ENCODE data around the gene SLC2A2.
"Not testable (repeated sequence)": the region's sequence is repeated elsewhere in the genome, so short reads cannot be mapped to it uniquely, and the experiment has no call there.

The SLC2A2 gene

GRCh38 chr3:170976190-170976519 lies 50.4 kb downstream of the SLC2A2 start:
- H3K23ac ChIP-seq (ENCODE audit: low read length): no peak overlapping the region
- H4K12ac ChIP-seq (ENCODE audit: low read depth, low read length): no peak overlapping the region
- no peak overlapping the region for H2BK120ac ChIP-seq (ENCODE audit: insufficient read depth, low read length, poor library complexity)
- no peak overlapping the region for H3K9ac ChIP-seq (ENCODE audit: low read length)
- H3K4ac ChIP-seq (ENCODE audit: low read depth, low read length): no peak overlapping the region
- no peak overlapping the region for H2AK5ac ChIP-seq (ENCODE audit: low read length)
- H3K4me1 ChIP-seq (ENCODE audit: control insufficient read depth in 1 of 2, insufficient read depth in 2 of 2, low read length in 2 of 2): no peaks in the 10 kb centered on the region
- H3K9me3 ChIP-seq (ENCODE audit: insufficient read depth, low read depth, low read length): no peaks in the 10 kb centered on the region
- H3K14ac ChIP-seq (ENCODE audit: low read length): no peak overlapping the region
- H3K27ac ChIP-seq (ENCODE audit: low read depth, low read length): no peak overlapping the region
- H2AFZ ChIP-seq (ENCODE audit: insufficient read depth, low read length, poor library complexity): no peak overlapping the region
- no peaks in the 10 kb centered on the region for H3K79me2 ChIP-seq (ENCODE audit: control insufficient read depth, insufficient read depth, low read length, poor library complexity)
- H3K79me1 ChIP-seq (ENCODE audit: low read length): no peaks in the 10 kb centered on the region
- DNase-seq: no peak
- H2BK5ac ChIP-seq (ENCODE audit: low read depth, low read length, poor library complexity): no peak overlapping the region
- H3K4me2 ChIP-seq (ENCODE audit: low read length): no peak overlapping the region
- no CpG with 5 or more reads among the region's 4 CpGs for WGBS (ENCODE audit: extremely low coverage, insufficient coverage, insufficient read length)
- no peaks in the 10 kb centered on the region for H3K36me3 ChIP-seq (ENCODE audit: control insufficient read depth in 1 of 2, insufficient read depth in 2 of 2, low read length in 2 of 2)
- no peak overlapping the region for H2BK12ac ChIP-seq (ENCODE audit: low read length)
- H3K4me3 ChIP-seq (ENCODE audit: low read depth, low read length): no peak overlapping the region
- no peak overlapping the region for H3K18ac ChIP-seq (ENCODE audit: low read length)
- no peak overlapping the region for H4K91ac ChIP-seq (ENCODE audit: low read depth, low read length)
- H3K27me3 ChIP-seq (ENCODE audit: insufficient read depth, low read length): no peaks in the 10 kb centered on the region
- no peak overlapping the region for H4K8ac ChIP-seq (ENCODE audit: low read depth, low read length)

- H3K18ac ChIP-seq (ENCODE audit: low read length): no peak overlapping the region
- no peak for DNase-seq
- H3K4me1 ChIP-seq (ENCODE audit: control insufficient read depth in 1 of 2, insufficient read depth in 2 of 2, low read length in 2 of 2): no peaks in the 10 kb centered on the region
- H3K9ac ChIP-seq (ENCODE audit: low read length): no peak overlapping the region
- no peak overlapping the region for H4K12ac ChIP-seq (ENCODE audit: low read depth, low read length)
- H3K27ac ChIP-seq (ENCODE audit: low read depth, low read length): no peak overlapping the region
- H3K4me2 ChIP-seq (ENCODE audit: low read length): no peak overlapping the region
- H3K27me3 ChIP-seq (ENCODE audit: insufficient read depth, low read length): no peaks in the 10 kb centered on the region
- H3K14ac ChIP-seq (ENCODE audit: low read length): no peak overlapping the region
- H3K23ac ChIP-seq (ENCODE audit: low read length): no peak overlapping the region
- H3K79me1 ChIP-seq (ENCODE audit: low read length): no peaks in the 10 kb centered on the region
- no peaks in the 10 kb centered on the region for H3K9me3 ChIP-seq (ENCODE audit: insufficient read depth, low read depth, low read length)
- H2BK5ac ChIP-seq (ENCODE audit: low read depth, low read length, poor library complexity): no peak overlapping the region
- no peak overlapping the region for H4K8ac ChIP-seq (ENCODE audit: low read depth, low read length)
- no peak overlapping the region for H4K91ac ChIP-seq (ENCODE audit: low read depth, low read length)
- H3K79me2 ChIP-seq (ENCODE audit: control insufficient read depth, insufficient read depth, low read length, poor library complexity): no peaks in the 10 kb centered on the region
- no peak overlapping the region for H3K4ac ChIP-seq (ENCODE audit: low read depth, low read length)
- H2BK120ac ChIP-seq (ENCODE audit: insufficient read depth, low read length, poor library complexity): no peak overlapping the region
- no peaks in the 10 kb centered on the region for H3K36me3 ChIP-seq (ENCODE audit: control insufficient read depth in 1 of 2, insufficient read depth in 2 of 2, low read length in 2 of 2)
- no CpG with 5 or more reads among the region's 16 CpGs for WGBS (ENCODE audit: extremely low coverage, insufficient coverage, insufficient read length)
- no peak overlapping the region for H3K4me3 ChIP-seq (ENCODE audit: low read depth, low read length)
- no peak overlapping the region for H2AK5ac ChIP-seq (ENCODE audit: low read length)
- no peak overlapping the region for H2AFZ ChIP-seq (ENCODE audit: insufficient read depth, low read length, poor library complexity)
- H2BK12ac ChIP-seq (ENCODE audit: low read length): no peak overlapping the region
These were observed 51.0 kb downstream of the SLC2A2 start for GRCh38 chr3:170975283-170976189.

GRCh38 chr3:170974872-170975271 lies 51.6 kb downstream of the SLC2A2 start:
- no peak overlapping the region for H2BK120ac ChIP-seq (ENCODE audit: insufficient read depth, low read length, poor library complexity)
- WGBS (ENCODE audit: extremely low coverage, insufficient coverage, insufficient read length): no CpG with 5 or more reads among the region's 9 CpGs

GRCh38 chr3:170972917-170973316 lies 53.6 kb downstream of the SLC2A2 start:
- not testable (repeated sequence) for H4K8ac ChIP-seq (ENCODE audit: low read depth, low read length); H3K14ac ChIP-seq (ENCODE audit: low read length); H3K36me3 ChIP-seq (ENCODE audit: control insufficient read depth in 1 of 2, insufficient read depth in 2 of 2, low read length in 2 of 2); H3K18ac ChIP-seq (ENCODE audit: low read length); H3K23ac ChIP-seq (ENCODE audit: low read length); H2BK120ac ChIP-seq (ENCODE audit: insufficient read depth, low read length, poor library complexity); H3K79me1 ChIP-seq (ENCODE audit: low read length); H3K4me1 ChIP-seq (ENCODE audit: control insufficient read depth in 1 of 2, insufficient read depth in 2 of 2, low read length in 2 of 2); DNase-seq; H2AFZ ChIP-seq (ENCODE audit: insufficient read depth, low read length, poor library complexity); H3K4ac ChIP-seq (ENCODE audit: low read depth, low read length); H2AK5ac ChIP-seq (ENCODE audit: low read length); H3K79me2 ChIP-seq (ENCODE audit: control insufficient read depth, insufficient read depth, low read length, poor library complexity); H3K27me3 ChIP-seq (ENCODE audit: insufficient read depth, low read length); H3K4me2 ChIP-seq (ENCODE audit: low read length); H4K12ac ChIP-seq (ENCODE audit: low read depth, low read length); H4K91ac ChIP-seq (ENCODE audit: low read depth, low read length); H3K9me3 ChIP-seq (ENCODE audit: insufficient read depth, low read depth, low read length); H3K4me3 ChIP-seq (ENCODE audit: low read depth, low read length); H3K9ac ChIP-seq (ENCODE audit: low read length); H2BK5ac ChIP-seq (ENCODE audit: low read depth, low read length, poor library complexity); H3K27ac ChIP-seq (ENCODE audit: low read depth, low read length); H2BK12ac ChIP-seq (ENCODE audit: low read length)

More at GRCh38 chr3:170974872-170975271, 51.6 kb downstream of the SLC2A2 start:
- no peak for DNase-seq
- H3K23ac ChIP-seq (ENCODE audit: low read length): no peak overlapping the region
- H3K79me1 ChIP-seq (ENCODE audit: low read length): no peaks in the 10 kb centered on the region
- no peaks in the 10 kb centered on the region for H3K79me2 ChIP-seq (ENCODE audit: control insufficient read depth, insufficient read depth, low read length, poor library complexity)
- H3K9ac ChIP-seq (ENCODE audit: low read length): no peak overlapping the region
- no peak overlapping the region for H2AFZ ChIP-seq (ENCODE audit: insufficient read depth, low read length, poor library complexity)
- H2BK5ac ChIP-seq (ENCODE audit: low read depth, low read length, poor library complexity): no peak overlapping the region
- no peaks in the 10 kb centered on the region for H3K4me1 ChIP-seq (ENCODE audit: control insufficient read depth in 1 of 2, insufficient read depth in 2 of 2, low read length in 2 of 2)
- H2AK5ac ChIP-seq (ENCODE audit: low read length): no peak overlapping the region
- no peak overlapping the region for H3K27ac ChIP-seq (ENCODE audit: low read depth, low read length)
- H3K4me2 ChIP-seq (ENCODE audit: low read length): no peak overlapping the region
- no peak overlapping the region for H3K4me3 ChIP-seq (ENCODE audit: low read depth, low read length)
- no peak overlapping the region for H2BK12ac ChIP-seq (ENCODE audit: low read length)
- no peak overlapping the region for H4K12ac ChIP-seq (ENCODE audit: low read depth, low read length)
- H3K4ac ChIP-seq (ENCODE audit: low read depth, low read length): no peak overlapping the region
- no peak overlapping the region for H3K18ac ChIP-seq (ENCODE audit: low read length)
- H3K36me3 ChIP-seq (ENCODE audit: control insufficient read depth in 1 of 2, insufficient read depth in 2 of 2, low read length in 2 of 2): no peaks in the 10 kb centered on the region
- no peaks in the 10 kb centered on the region for H3K9me3 ChIP-seq (ENCODE audit: insufficient read depth, low read depth, low read length)
- H3K27me3 ChIP-seq (ENCODE audit: insufficient read depth, low read length): no peaks in the 10 kb centered on the region
- no peak overlapping the region for H4K91ac ChIP-seq (ENCODE audit: low read depth, low read length)
- no peak overlapping the region for H4K8ac ChIP-seq (ENCODE audit: low read depth, low read length)
- no peak overlapping the region for H3K14ac ChIP-seq (ENCODE audit: low read length)

Data from trophoblast cell (in vitro differentiated cells and primary cell).